ENCODE data around the gene ARFIP2. TPM values are rescaled to one million over a fixed set of nuclear protein-coding genes. Genes with fewer than 3 reads are reported as not detected.

Gene ARFIP2
- total and polyA plus RNA-seq, 2 donors (not counting 3 experiments of a cell fraction or from before 2014, with no cell fraction given), result 48.4 to 62.9 TPM

DNA sequence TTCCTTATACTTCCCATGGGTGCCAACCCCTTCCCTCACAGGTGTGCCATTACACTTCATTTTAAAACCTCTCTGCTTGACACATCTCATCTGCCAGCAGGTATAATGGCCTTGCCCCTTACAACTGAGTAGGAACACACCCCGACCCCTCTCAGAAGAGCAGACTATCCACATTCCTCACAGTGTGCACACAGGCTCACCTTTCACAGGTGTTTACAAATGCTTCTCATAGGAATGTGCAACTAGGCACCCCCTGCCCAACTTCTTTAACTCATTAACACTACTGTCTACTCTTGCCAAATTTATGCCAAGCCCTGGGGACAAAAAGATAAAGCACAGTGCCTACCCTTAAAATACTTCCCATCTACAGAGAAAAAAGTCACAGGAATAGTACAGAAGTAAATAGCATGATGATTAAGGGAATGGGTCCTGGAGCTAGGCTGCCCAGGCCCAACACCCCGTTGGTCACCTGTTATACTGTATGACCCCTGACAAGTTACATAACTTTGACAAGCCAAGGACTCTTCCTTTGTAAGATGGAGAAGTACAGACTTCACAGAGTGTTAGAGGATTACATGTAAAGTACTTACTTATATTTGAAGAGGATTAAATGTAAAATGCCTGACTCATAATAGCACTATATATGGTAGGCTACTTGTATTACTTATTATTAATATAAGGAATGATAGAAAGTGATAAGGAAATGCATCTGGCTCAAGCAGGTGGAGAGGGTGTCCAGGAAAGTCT lies 22.6 kb downstream of the ARFIP2 start:
- Histone ChIP-seq H3K9me3 (replicated peaks; ENCODE audit: control insufficient read depth, insufficient read depth, low read length) (no peaks in the 10 kb centered on the region), H3K9me1 (replicated peaks; ENCODE audit: control insufficient read depth, extremely low read depth, insufficient read depth, low read length) (no peaks in the 10 kb centered on the region), H4K20me1 (replicated peaks; ENCODE audit: control insufficient read depth, extremely low read depth, insufficient read depth, low read length) (no peaks in the 10 kb centered on the region), H3K9ac (replicated peaks; ENCODE audit: extremely low read depth, insufficient read depth, low read length) (no peak overlapping the region), H3K4me2 (ENCODE audit: insufficient read depth, low read length) (no peak overlapping the region), H3K27ac (ENCODE audit: insufficient read depth, low read depth, low read length) (no peak overlapping the region), H3K27me3 (ENCODE audit: control insufficient read depth in 2 of 2, insufficient read depth in 2 of 2, low read length in 2 of 2) (no peaks in the 10 kb centered on the region), H3K36me3 (ENCODE audit: control insufficient read depth in 2 of 2, extremely low read depth in 1 of 2, insufficient read depth in 2 of 2, low read length in 2 of 2) (peaks cover 0 to 36% of the 10 kb centered on the region in 2 experiments), H3K79me2 (ENCODE audit: control insufficient read depth, insufficient read depth, low read length) (no peaks in the 10 kb centered on the region), H3K4me1 (ENCODE audit: control insufficient read depth, extremely low read depth, insufficient read depth, low read length) (no peaks in the 10 kb centered on the region), H2AFZ (ENCODE audit: low read depth, low read length) (no peak overlapping the region), H3K4me3 (replicated peaks in 1 of 3; ENCODE audit: insufficient read depth in 1 of 3, low read depth in 1 of 3, low read length in 3 of 3) (no peak overlapping the region)
- intact Hi-C loops (cut with micrococcal nuclease), result no loop called here
- no TSS peak for BruUV-seq (replicated peaks)
- ChIA-PET CTCF (interaction anchor here (1.1 to 2.0 kb wide), 3 partner anchors 13 to 20 kb away, joined by 3 to 13 read pairs (median 6); no protein-coding TSS in a partner anchor), POLR2A (no interaction called here)
- dilution Hi-C loops (cut with MboI; ENCODE audit: extremely low pct_ligation_motif_present, low sequenced_read_pairs), result no loop called here
- DNase-seq (ENCODE audit: low read depth, low spot score), result no peak
- TF ChIP-seq, protein P1, sequence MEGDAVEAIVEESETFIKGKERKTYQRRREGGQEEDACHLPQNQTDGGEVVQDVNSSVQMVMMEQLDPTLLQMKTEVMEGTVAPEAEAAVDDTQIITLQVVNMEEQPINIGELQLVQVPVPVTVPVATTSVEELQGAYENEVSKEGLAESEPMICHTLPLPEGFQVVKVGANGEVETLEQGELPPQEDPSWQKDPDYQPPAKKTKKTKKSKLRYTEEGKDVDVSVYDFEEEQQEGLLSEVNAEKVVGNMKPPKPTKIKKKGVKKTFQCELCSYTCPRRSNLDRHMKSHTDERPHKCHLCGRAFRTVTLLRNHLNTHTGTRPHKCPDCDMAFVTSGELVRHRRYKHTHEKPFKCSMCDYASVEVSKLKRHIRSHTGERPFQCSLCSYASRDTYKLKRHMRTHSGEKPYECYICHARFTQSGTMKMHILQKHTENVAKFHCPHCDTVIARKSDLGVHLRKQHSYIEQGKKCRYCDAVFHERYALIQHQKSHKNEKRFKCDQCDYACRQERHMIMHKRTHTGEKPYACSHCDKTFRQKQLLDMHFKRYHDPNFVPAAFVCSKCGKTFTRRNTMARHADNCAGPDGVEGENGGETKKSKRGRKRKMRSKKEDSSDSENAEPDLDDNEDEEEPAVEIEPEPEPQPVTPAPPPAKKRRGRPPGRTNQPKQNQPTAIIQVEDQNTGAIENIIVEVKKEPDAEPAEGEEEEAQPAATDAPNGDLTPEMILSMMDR (IDR thresholded peaks at IDR 0.05; ENCODE audit: extremely low read depth in 1 of 2, insufficient read depth in 1 of 2, low read depth in 1 of 2, low read length in 2 of 2), result no peak
- no peak for TF ChIP-seq POLR2A (IDR thresholded peaks at IDR 0.05; ENCODE audit: low read depth, low read length)
- no peak for TF ChIP-seq MYC (IDR thresholded peaks at IDR 0.05; ENCODE audit: low read depth, low read length)
- no peak for TF ChIP-seq FOS (IDR thresholded peaks at IDR 0.05; ENCODE audit: borderline replicate concordance, insufficient read depth, low read length)
- no peak for TF ChIP-seq EZH2 (IDR thresholded peaks at IDR 0.05; ENCODE audit: borderline replicate concordance, low read depth, low read length, severe bottlenecking)
- TF ChIP-seq GATA2 (IDR thresholded peaks at IDR 0.05; ENCODE audit: insufficient read depth, insufficient read length, low read depth, low read length), result no peak
- TF ChIP-seq POLR2AphosphoS5 (IDR thresholded peaks at IDR 0.05; ENCODE audit: insufficient read depth, low read depth, low read length), result no peak
- no peak for FAIRE-seq
